CD1c-positive myeloid dendritic cell (primary cell): ENCODE measurements around the gene FAM174C.

Experiments
- DNase-seq: peaks from one replicate; pipeline ENCODE4 v3.0.0-alpha.2; 2016; ENCODE audit errors: extremely low spot score

FAM174C gene

GRCh38 chr19:1250437-1251260, 24.7 kb upstream of the FAM174C start:
- peak; percentile 53 for DNase-seq

GRCh38 chr19:1251330-1252220, 23.8 kb upstream of the FAM174C start:
- peak; percentile 93 for DNase-seq

GRCh38 chr19:1252221-1252820, 23.0 kb upstream of the FAM174C start:
- peak; percentile 88 for DNase-seq

- DNase-seq: peak; percentile 90
Measured at GRCh38 chr19:1252821-1253513, 22.4 kb upstream of the FAM174C start.

- no peak for DNase-seq
Measured at GRCh38 chr19:1253514-1254080, 21.7 kb upstream of the FAM174C start.

GRCh38 chr19:1254081-1254527, 21.2 kb upstream of the FAM174C start:
- peak; percentile 51 for DNase-seq

- DNase-seq: no peak
Measured at GRCh38 chr19:1254530-1255185, 20.7 kb upstream of the FAM174C start.

- no peak for DNase-seq
Measured at GRCh38 chr19:1255186-1256161, 19.9 kb upstream of the FAM174C start.

GRCh38 chr19:1256646-1257474, 18.5 kb upstream of the FAM174C start:
- DNase-seq: no peak

- peak; percentile 47 for DNase-seq
Measured at GRCh38 chr19:1257475-1258162, 17.7 kb upstream of the FAM174C start.

GRCh38 chr19:1258163-1258492, 17.2 kb upstream of the FAM174C start:
- no peak for DNase-seq

GRCh38 chr19:1258707-1259205, 16.6 kb upstream of the FAM174C start:
- no peak for DNase-seq

- peak; percentile 69 for DNase-seq
Measured at GRCh38 chr19:1259206-1259875, 16.0 kb upstream of the FAM174C start.

GRCh38 chr19:1259876-1260748, 15.2 kb upstream of the FAM174C start:
- DNase-seq: peak; percentile 86

GRCh38 chr19:1260749-1261537, 14.4 kb upstream of the FAM174C start:
- DNase-seq: peak; percentile 99

GRCh38 chr19:1261538-1261797, 13.9 kb upstream of the FAM174C start:
- no peak for DNase-seq
